Measurements from ENCODE around the gene SLC13A5.
"Not testable (repeated sequence)": the region's sequence is repeated elsewhere in the genome, so short reads cannot be mapped to it uniquely, and the experiment has no call there.

SLC13A5 gene

GRCh38 chr17:6710317-6710716 is 2.9 kb downstream of the SLC13A5 start:
- no peak for DNase-seq

GRCh38 chr17:6708357-6708961 is 4.7 kb downstream of the SLC13A5 start:
- DNase-seq, result no peak

- no peak for DNase-seq
Observed at GRCh38 chr17:6706996-6707395, 6.2 kb downstream of the SLC13A5 start.

- no peak for DNase-seq
Observed at GRCh38 chr17:6706499-6706898, 6.7 kb downstream of the SLC13A5 start.

GRCh38 chr17:6704470-6705052 is 8.6 kb downstream of the SLC13A5 start:
- DNase-seq, result no peak

GRCh38 chr17:6703751-6704150 is 9.4 kb downstream of the SLC13A5 start:
- no peak for DNase-seq

GRCh38 chr17:6702567-6703215 is 10.5 kb downstream of the SLC13A5 start:
- DNase-seq, result no peak

GRCh38 chr17:6701719-6702118 is 11.4 kb downstream of the SLC13A5 start:
- no peak for DNase-seq

- DNase-seq, result no peak
Observed at GRCh38 chr17:6700948-6701307, 12.2 kb downstream of the SLC13A5 start.

GRCh38 chr17:6699997-6700947 is 12.9 kb downstream of the SLC13A5 start:
- no peak for DNase-seq

- DNase-seq, result no peak
Observed at GRCh38 chr17:6698004-6698403, 15.2 kb downstream of the SLC13A5 start.

GRCh38 chr17:6696906-6697305 is 16.3 kb downstream of the SLC13A5 start:
- DNase-seq, result no peak

GRCh38 chr17:6695565-6695964 is 17.6 kb downstream of the SLC13A5 start:
- no peak for DNase-seq

- no peak for DNase-seq
Observed at GRCh38 chr17:6695051-6695450, 18.1 kb downstream of the SLC13A5 start.

GRCh38 chr17:6691958-6692357 is 21.2 kb downstream of the SLC13A5 start:
- DNase-seq, result not testable (repeated sequence)

- no peak for DNase-seq
Observed at GRCh38 chr17:6691546-6691945, 21.6 kb downstream of the SLC13A5 start.

GRCh38 chr17:6690641-6691040 is 22.5 kb downstream of the SLC13A5 start:
- no peak for DNase-seq

GRCh38 chr17:6688944-6689343 is 24.2 kb downstream of the SLC13A5 start:
- DNase-seq, result no peak

- no peak for DNase-seq
Observed at GRCh38 chr17:6686026-6686425, 27.1 kb downstream of the SLC13A5 start.

- DNase-seq, result no peak
Observed at GRCh38 chr17:6684881-6685767, 28.0 kb downstream of the SLC13A5 start.

- DNase-seq, result no peak
Observed at GRCh38 chr17:6684460-6684783, 28.7 kb downstream of the SLC13A5 start.

- DNase-seq, result no peak
Observed at GRCh38 chr17:6683730-6684459, 29.3 kb downstream of the SLC13A5 start.

Measured in NCI-H510A (cell line).